IMR-90 (cell line): Measurements from ENCODE around the gene CHRNA5. TPM values are rescaled to one million over a fixed set of nuclear protein-coding genes. Genes with fewer than 3 reads are reported as not detected.

ENCODE experiments used
- ATAC-seq: fragments of 200-7000 bp; cut with Tn5 transposase; 2 replicates; pipeline ENCODE4 v1.9.1; 2020; ENCODE audit warnings: low read depth, mild to moderate bottlenecking, moderate library complexity
- BruUV-seq: library from RNA; stranded (reverse); fragments of 400-500 nt; replicated peaks from 2 replicates; lab custom pipeline; 2021; lab: Mats Ljungman, UMichigan
- CTCF ChIA-PET: fragments of 300-600 bp; formaldehyde crosslinking; extraction: SDS; loops from one replicate; lab custom pipeline; 2021; ENCODE audit warnings: antibody characterized with exemption; lab: Yijun Ruan, JAX
- POLR2A ChIA-PET: fragments of 300-600 bp; sonication (Branson Sonifier 250); formaldehyde crosslinking; loops from one replicate; lab custom pipeline; 2022; ENCODE audit warnings: antibody characterized with exemption; ENCODE audit not compliant: unreplicated experiment; lab: Charles Lee
- DNase-seq: peaks from one replicate; pipeline ENCODE4 v3.0.0; 2013
- H2AFZ ChIP-seq: replicated peaks from 2 replicates; pipeline ENCODE3; 2013; ENCODE audit warnings: low read length, mild to moderate bottlenecking; ENCODE audit not compliant: poor library complexity
- H2AK5ac ChIP-seq: 2 replicates; pipeline ENCODE4 v1.6.1; 2013; ENCODE audit warnings: low read depth, low read length, inconsistent platforms
- H2AK9ac ChIP-seq: replicated peaks from 2 replicates; pipeline ENCODE3; 2013; ENCODE audit warnings: mild to moderate bottlenecking, low read depth, low read length, moderate library complexity; ENCODE audit not compliant: poor library complexity
- H2BK120ac ChIP-seq: 2 replicates; pipeline ENCODE4 v1.6.1; 2013; ENCODE audit warnings: low read depth, low read length, inconsistent platforms
- H2BK15ac ChIP-seq: 3 replicates; pipeline ENCODE4 v1.6.1; 2013; ENCODE audit warnings: low read depth, low read length, inconsistent platforms
- H2BK20ac ChIP-seq: 2 replicates; pipeline ENCODE4 v1.6.1; 2013; ENCODE audit warnings: low read depth, mild to moderate bottlenecking, inconsistent platforms, low read length, moderate library complexity
- H2BK5ac ChIP-seq: 2 replicates; pipeline ENCODE4 v1.6.1; 2013; ENCODE audit warnings: mild to moderate bottlenecking, low read depth, low read length, inconsistent platforms; ENCODE audit not compliant: poor library complexity, severe bottlenecking
- H3K14ac ChIP-seq: replicated peaks from 2 replicates; pipeline ENCODE4 v1.6.1; 2013; ENCODE audit warnings: low read depth, low read length, inconsistent platforms
- H3K18ac ChIP-seq: 2 replicates; pipeline ENCODE4 v1.6.1; 2013; ENCODE audit warnings: low read depth, low read length, control low read depth
- H3K23ac ChIP-seq: 2 replicates; pipeline ENCODE4 v1.6.1; 2013; ENCODE audit warnings: low read depth, low read length, inconsistent platforms
- H3K27ac ChIP-seq: 2 replicates; pipeline ENCODE4 v1.5.1; 2013; ENCODE audit warnings: mild to moderate bottlenecking, control low read depth, low read length; ENCODE audit not compliant: insufficient read depth
- H3K27me3 ChIP-seq: 2 replicates; pipeline ENCODE4 v1.6.1; 2013; ENCODE audit warnings: low read length; ENCODE audit not compliant: control insufficient read depth, insufficient read depth
- H3K36me3 ChIP-seq: 2 replicates; pipeline ENCODE4 v1.6.1; 2013; ENCODE audit warnings: low read length, mixed read lengths; ENCODE audit not compliant: control insufficient read depth, insufficient read depth
- H3K4ac ChIP-seq: 2 replicates; pipeline ENCODE4 v1.6.1; 2013; ENCODE audit warnings: low read depth, low read length, inconsistent platforms
- H3K4me1 ChIP-seq: 2 replicates; pipeline ENCODE4 v1.6.1; 2013; ENCODE audit warnings: low read length, mixed read lengths; ENCODE audit not compliant: control insufficient read depth, insufficient read depth
- H3K4me2 ChIP-seq: 2 replicates; pipeline ENCODE4 v1.6.1; 2013; ENCODE audit warnings: low read depth, mild to moderate bottlenecking, control low read depth, low read length, moderate library complexity
- H3K4me3 ChIP-seq: 2 replicates; pipeline ENCODE4 v1.5.1; 2013; ENCODE audit warnings: low read depth, mild to moderate bottlenecking, control low read depth, low read length, moderate library complexity; ENCODE audit not compliant: insufficient read depth
- H3K56ac ChIP-seq: 2 replicates; pipeline ENCODE4 v1.6.1; 2013; ENCODE audit warnings: low read length, inconsistent platforms; ENCODE audit not compliant: insufficient read depth; ENCODE audit errors: extremely low read depth
- H3K79me1 ChIP-seq, 2 experiments: 2 replicates each; pipeline ENCODE4 v1.6.1; 2013; ENCODE audit warnings: low read length in 2 of 2, inconsistent platforms in 1 of 2, low read depth in 1 of 2
- H3K9ac ChIP-seq: 2 replicates; pipeline ENCODE4 v1.6.1; 2013; ENCODE audit warnings: low read depth, low read length, control low read depth
- H3K9me1 ChIP-seq: 2 replicates; pipeline ENCODE4 v1.6.1; 2013; ENCODE audit warnings: low read length, inconsistent platforms; ENCODE audit not compliant: insufficient read depth
- H3K9me3 ChIP-seq: 2 replicates; pipeline ENCODE4 v1.6.1; 2013; ENCODE audit warnings: low read length; ENCODE audit not compliant: control insufficient read depth, insufficient read depth
- H4K20me1 ChIP-seq: 2 replicates; pipeline ENCODE4 v1.6.1; 2013; ENCODE audit warnings: low read length, inconsistent platforms; ENCODE audit not compliant: insufficient read depth
- H4K5ac ChIP-seq: 2 replicates; pipeline ENCODE4 v1.6.1; 2013; ENCODE audit warnings: mild to moderate bottlenecking, low read depth, low read length, control low read depth
- H4K8ac ChIP-seq, 2 experiments: 2 replicates each; pipeline ENCODE4 v1.6.1; 2013; ENCODE audit warnings: low read depth in 2 of 2, low read length in 2 of 2, control low read depth in 1 of 2, inconsistent platforms in 1 of 2
- H4K91ac ChIP-seq: 2 replicates; pipeline ENCODE4 v1.6.1; 2013; ENCODE audit warnings: low read depth, low read length, inconsistent platforms; ENCODE audit not compliant: insufficient read depth
- BHLHE40 ChIP-seq: fragments of 150-350 bp; IDR thresholded peaks from 2 replicates; pipeline ENCODE4 v1.6.1; 2016; ENCODE audit warnings: mild to moderate bottlenecking, low read depth, low read length
- CEBPB ChIP-seq: IDR thresholded peaks from 2 replicates; pipeline ENCODE4 v1.6.1; 2012; ENCODE audit warnings: low read depth, low read length, improper control_type of control experiment
- CHD1 ChIP-seq: IDR thresholded peaks from 2 replicates; pipeline ENCODE4 v1.6.1; 2012; ENCODE audit warnings: low read depth, low read length, improper control_type of control experiment
- ELK1 ChIP-seq: fragments of 150-350 bp; IDR thresholded peaks from 2 replicates; pipeline ENCODE4 v1.6.1; 2016; ENCODE audit warnings: low read depth, mild to moderate bottlenecking, low read length, moderate library complexity, borderline replicate concordance
- FOS ChIP-seq: fragments of 150-350 bp; IDR thresholded peaks from 2 replicates; pipeline ENCODE4 v1.6.1; 2016; ENCODE audit warnings: low read depth, low read length
- MAFK ChIP-seq: IDR thresholded peaks from 2 replicates; pipeline ENCODE4 v1.6.1; 2012; ENCODE audit warnings: low read depth, low read length, improper control_type of control experiment
- MAZ ChIP-seq: IDR thresholded peaks from 2 replicates; pipeline ENCODE4 v1.6.1; 2012; ENCODE audit warnings: low read depth, mild to moderate bottlenecking, low read length, improper control_type of control experiment, moderate library complexity, borderline replicate concordance
- MXI1 ChIP-seq: IDR thresholded peaks from 2 replicates; pipeline ENCODE4 v1.6.1; 2012; ENCODE audit warnings: low read depth, mild to moderate bottlenecking, low read length, moderate library complexity, borderline replicate concordance
- POLR2A ChIP-seq: IDR thresholded peaks from 2 replicates; pipeline ENCODE4 v1.6.1; 2012; ENCODE audit warnings: mild to moderate bottlenecking, low read depth, low read length
- RAD21 ChIP-seq: IDR thresholded peaks from 2 replicates; pipeline ENCODE4 v1.6.1; 2012; ENCODE audit warnings: low read length, improper control_type of control experiment
- RCOR1 ChIP-seq: IDR thresholded peaks from 2 replicates; pipeline ENCODE4 v1.6.1; 2012; ENCODE audit warnings: mild to moderate bottlenecking, low read length, improper control_type of control experiment; ENCODE audit not compliant: insufficient replicate concordance
- RFX5 ChIP-seq: IDR thresholded peaks from 2 replicates; pipeline ENCODE4 v1.8.0; 2012; ENCODE audit warnings: low read depth, mild to moderate bottlenecking, low read length, moderate library complexity
- WGBS, 2 experiments: methylation state at CpG; one replicate each; pipeline versions ENCODE4 v1.1.5 to v1.1.7; 2013; ENCODE audit warnings: missing lambda C conversion rate in 2 of 2; ENCODE audit not compliant: insufficient read length in 1 of 2; ENCODE audit errors: extremely low coverage in 2 of 2; 5-methylcytosine and 5-hydroxymethylcytosine counted together
- dilution Hi-C: fragments of 300-500 bp; cut with HindIII; formaldehyde crosslinking; loops from one replicate; pipeline ENCODE4 v1.14.3; 2018; ENCODE audit warnings: low sequenced_read_pairs; ENCODE audit not compliant: unreplicated experiment
- in situ Hi-C: fragments of 300-500 bp; cut with MboI; formaldehyde crosslinking; loops from 3 replicates; pipeline ENCODE4 v1.14.3; 2019; ENCODE audit warnings: low sequenced_read_pairs, inconsistent platforms, mixed read lengths
- intact Hi-C: fragments of 100-400 bp; cut with micrococcal nuclease; formaldehyde crosslinking; loops from 2 replicates; pipeline ENCODE4 v1.10.0; 2022
- polyA plus RNA-seq, 3 experiments: library from polyadenylated mRNA; depleted of rRNA; stranded (reverse); fragments of >200 nt; gene quantifications; 2 replicates each; pipeline ENCODE4 v1.2.3, GENCODE V29; 2012; ENCODE audit warnings: low replicate concordance in 1 of 3
- total RNA-seq: library from RNA; depleted of rRNA; stranded (reverse); fragments of >200 nt; gene quantifications from 2 replicates; pipeline ENCODE4 v1.2.3, GENCODE V29; 2012
- TF ChIP-seq, protein P1 (sequence below): fragments of 150-350 bp; IDR thresholded peaks from 2 replicates; pipeline ENCODE4 v1.6.1; 2017; ENCODE audit warnings: mild to moderate bottlenecking, antibody characterized with exemption, low read length, low read depth
- TF ChIP-seq, protein P2 (sequence below): conservative IDR thresholded peaks from 2 replicates; pipeline ENCODE4 v1.5.1; 2012; ENCODE audit warnings: mild to moderate bottlenecking, low read depth, low read length, improper control_type of control experiment

Gene CHRNA5
- total and polyA plus RNA-seq, 2 of the 4 experiments (the other 2 are of a cell fraction): 0.54 to 0.94 TPM

GRCh38 chr15:78542647-78543046, 22.7 kb upstream of the CHRNA5 start:
- TF ChIP-seq RAD21 (no peak), MAFK (no peak), CEBPB (no peak), BHLHE40 (no peak), MXI1 (no peak), FOS (no peak), RCOR1 (no peak), MAZ (no peak), CHD1 (no peak), POLR2A (no peak), RFX5 (no peak), ELK1 (no peak)
- TF ChIP-seq, protein P1, sequence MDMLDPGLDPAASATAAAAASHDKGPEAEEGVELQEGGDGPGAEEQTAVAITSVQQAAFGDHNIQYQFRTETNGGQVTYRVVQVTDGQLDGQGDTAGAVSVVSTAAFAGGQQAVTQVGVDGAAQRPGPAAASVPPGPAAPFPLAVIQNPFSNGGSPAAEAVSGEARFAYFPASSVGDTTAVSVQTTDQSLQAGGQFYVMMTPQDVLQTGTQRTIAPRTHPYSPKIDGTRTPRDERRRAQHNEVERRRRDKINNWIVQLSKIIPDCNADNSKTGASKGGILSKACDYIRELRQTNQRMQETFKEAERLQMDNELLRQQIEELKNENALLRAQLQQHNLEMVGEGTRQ: no peak
- TF ChIP-seq, protein P2, sequence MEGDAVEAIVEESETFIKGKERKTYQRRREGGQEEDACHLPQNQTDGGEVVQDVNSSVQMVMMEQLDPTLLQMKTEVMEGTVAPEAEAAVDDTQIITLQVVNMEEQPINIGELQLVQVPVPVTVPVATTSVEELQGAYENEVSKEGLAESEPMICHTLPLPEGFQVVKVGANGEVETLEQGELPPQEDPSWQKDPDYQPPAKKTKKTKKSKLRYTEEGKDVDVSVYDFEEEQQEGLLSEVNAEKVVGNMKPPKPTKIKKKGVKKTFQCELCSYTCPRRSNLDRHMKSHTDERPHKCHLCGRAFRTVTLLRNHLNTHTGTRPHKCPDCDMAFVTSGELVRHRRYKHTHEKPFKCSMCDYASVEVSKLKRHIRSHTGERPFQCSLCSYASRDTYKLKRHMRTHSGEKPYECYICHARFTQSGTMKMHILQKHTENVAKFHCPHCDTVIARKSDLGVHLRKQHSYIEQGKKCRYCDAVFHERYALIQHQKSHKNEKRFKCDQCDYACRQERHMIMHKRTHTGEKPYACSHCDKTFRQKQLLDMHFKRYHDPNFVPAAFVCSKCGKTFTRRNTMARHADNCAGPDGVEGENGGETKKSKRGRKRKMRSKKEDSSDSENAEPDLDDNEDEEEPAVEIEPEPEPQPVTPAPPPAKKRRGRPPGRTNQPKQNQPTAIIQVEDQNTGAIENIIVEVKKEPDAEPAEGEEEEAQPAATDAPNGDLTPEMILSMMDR: no peak
- Histone ChIP-seq H2AK9ac (no peak overlapping the region), H2AFZ (no peak overlapping the region), H3K23ac (no peak overlapping the region), H2BK15ac (no peak overlapping the region), H3K14ac (no peak overlapping the region), H3K27me3 (no peaks in the 10 kb centered on the region), H3K4me1 (no peaks in the 10 kb centered on the region), H3K79me1 (peaks cover 20 to 31% of the 10 kb centered on the region in 2 experiments), H3K4me2 (no peak overlapping the region), H4K20me1 (peaks cover 7% of the 10 kb centered on the region), H3K56ac (no peak overlapping the region), H4K5ac (no peak overlapping the region), H3K9me3 (no peaks in the 10 kb centered on the region), H3K27ac (no peak overlapping the region), H3K4ac (no peak overlapping the region), H4K8ac (no peak overlapping the region), H3K9ac (no peak overlapping the region), H3K4me3 (no peak overlapping the region), H3K18ac (no peak overlapping the region), H2AK5ac (no peak overlapping the region), H3K9me1 (0 out of 2 replicates have a peak, but pooled peaks cover 2% of the 10 kb centered on the region), H2BK5ac (no peak overlapping the region), H2BK120ac (no peak overlapping the region), H4K91ac (no peak overlapping the region), H3K36me3 (peaks cover 28% of the 10 kb centered on the region), H2BK20ac (no peak overlapping the region)
- ChIA-PET POLR2A (interaction anchor here (0.7 kb wide), 1 partner anchor 58 kb away, joined by 3 read pairs; no protein-coding TSS in a partner anchor), CTCF (no interaction called here)
- BruUV-seq: no TSS peak
- DNase-seq (no peak), ATAC-seq (no peak)
- in situ Hi-C loops: no loop called here
- dilution Hi-C loops: no loop called here
- 100% methylated on average over 1 of the region's 3 CpGs; no CpG with 5 or more reads in 1 of the 2 experiments for WGBS, 2 experiments
- intact Hi-C loops: no loop called here
